Activated T-cell treated with anti-CD3 and anti-CD28 coated beads, Interleukin-2, amount 50 U/mL, for 4 hours (primary cell): ENCODE measurements around the gene IL16. TPM values are rescaled to one million over a fixed set of nuclear protein-coding genes. Genes with fewer than 3 reads are reported as not detected.
"Not testable (repeated sequence)": the region's sequence is repeated elsewhere in the genome, so short reads cannot be mapped to it uniquely, and the experiment has no call there.

Experiments used
- ATAC-seq, 2 donors: fragments of 200-7000 bp; cut with Tn5 transposase; one replicate each; pipeline ENCODE4 v1.10.0; 2021
- DNase-seq: peaks from one replicate; pipeline ENCODE4 v3.0.0-alpha.2; 2020
- H3K27me3 Mint-ChIP-seq: one replicate; pipeline ENCODE4 v1.8.0; 2021; ENCODE audit warnings: low read depth, mixed read lengths
- H3K36me3 Mint-ChIP-seq: one replicate; pipeline ENCODE4 v1.8.0; 2022; ENCODE audit warnings: mixed read lengths; ENCODE audit not compliant: insufficient read depth
- H3K4me1 Mint-ChIP-seq: one replicate; pipeline ENCODE4 v1.8.0; 2021; ENCODE audit warnings: low read depth, mixed read lengths
- H3K4me3 Mint-ChIP-seq: one replicate; pipeline ENCODE4 v1.8.0; 2021; ENCODE audit warnings: mild to moderate bottlenecking, moderate library complexity, mixed read lengths
- H3K9me3 Mint-ChIP-seq: one replicate; pipeline ENCODE4 v1.8.0; 2021; ENCODE audit warnings: mixed read lengths
- total RNA-seq, 3 donors: library from RNA; stranded (reverse); gene quantifications; one replicate each; pipeline ENCODE4 v1.2.1, GENCODE V29; 2021

IL16 gene
- total RNA-seq, 3 donors from 2014 or later, result 43.5 to 57.6 (median 45.0) TPM

GRCh38 chr15:81332326-81332725 lies 135.6 kb downstream of the IL16 start:
- ATAC-seq, result no peak
- H3K4me3 Mint-ChIP-seq, result no peak overlapping the region

GRCh38 chr15:81333363-81333762 lies 136.7 kb downstream of the IL16 start:
- DNase-seq, result no peak
- H3K9me3 Mint-ChIP-seq, result no peaks in the 10 kb centered on the region
- no peak overlapping the region for H3K4me3 Mint-ChIP-seq
- H3K4me1 Mint-ChIP-seq, result peaks cover 10% of the 10 kb centered on the region
- no peak for ATAC-seq
- no peaks in the 10 kb centered on the region for H3K36me3 Mint-ChIP-seq
- no peaks in the 10 kb centered on the region for H3K27me3 Mint-ChIP-seq

More at GRCh38 chr15:81332326-81332725, 135.6 kb downstream of the IL16 start:
- Mint-ChIP-seq H3K9me3 (no peaks in the 10 kb centered on the region), H3K4me1 (peaks cover 14% of the 10 kb centered on the region), H3K36me3 (no peaks in the 10 kb centered on the region), H3K27me3 (no peaks in the 10 kb centered on the region)
- no peak for DNase-seq

- DNase-seq, result no peak
- no peaks in the 10 kb centered on the region for H3K9me3 Mint-ChIP-seq
- H3K27me3 Mint-ChIP-seq, result no peaks in the 10 kb centered on the region
- no peak overlapping the region for H3K4me3 Mint-ChIP-seq
- peaks cover 10% of the 10 kb centered on the region for H3K4me1 Mint-ChIP-seq
- H3K36me3 Mint-ChIP-seq, result no peaks in the 10 kb centered on the region
- ATAC-seq, result no peak
These were observed 138.2 kb downstream of the IL16 start for GRCh38 chr15:81334768-81335435.

- H3K9me3 Mint-ChIP-seq, result no peaks in the 10 kb centered on the region
- no peak for DNase-seq
- no peaks in the 10 kb centered on the region for H3K36me3 Mint-ChIP-seq
- no peak for ATAC-seq
- peaks cover 9% of the 10 kb centered on the region for H3K4me1 Mint-ChIP-seq
- no peak overlapping the region for H3K4me3 Mint-ChIP-seq
- no peaks in the 10 kb centered on the region for H3K27me3 Mint-ChIP-seq
These were observed 139.0 kb downstream of the IL16 start for GRCh38 chr15:81335631-81336030.

- Mint-ChIP-seq H3K36me3 (no peaks in the 10 kb centered on the region), H3K27me3 (peaks cover 2% of the 10 kb centered on the region), H3K9me3 (no peaks in the 10 kb centered on the region), H3K4me3 (no peak overlapping the region), H3K4me1 (peaks cover 3% of the 10 kb centered on the region)
- peak in 1 of 2 donors; percentile 60 for ATAC-seq
- DNase-seq, result peak; percentile 41
These were observed 139.9 kb downstream of the IL16 start for GRCh38 chr15:81336568-81336967.

- DNase-seq (no peak), ATAC-seq (no peak)
- Mint-ChIP-seq H3K9me3 (no peaks in the 10 kb centered on the region), H3K4me1 (peaks cover 3% of the 10 kb centered on the region), H3K27me3 (peaks cover 2% of the 10 kb centered on the region), H3K4me3 (no peak overlapping the region), H3K36me3 (no peaks in the 10 kb centered on the region)
These were observed 140.6 kb downstream of the IL16 start for GRCh38 chr15:81337241-81337640.

GRCh38 chr15:81337713-81338157 lies 141.1 kb downstream of the IL16 start:
- no peak for DNase-seq
- Mint-ChIP-seq H3K4me3 (no peak overlapping the region), H3K9me3 (no peaks in the 10 kb centered on the region), H3K27me3 (peaks cover 2% of the 10 kb centered on the region), H3K36me3 (no peaks in the 10 kb centered on the region), H3K4me1 (peaks cover 3% of the 10 kb centered on the region)
- peak in 1 of 2 donors; percentile 41 for ATAC-seq

- no peak overlapping the region for H3K4me3 Mint-ChIP-seq
- peaks cover 2% of the 10 kb centered on the region for H3K27me3 Mint-ChIP-seq
- DNase-seq (no peak), ATAC-seq (no peak)
- no peaks in the 10 kb centered on the region for H3K9me3 Mint-ChIP-seq
- no peaks in the 10 kb centered on the region for H3K36me3 Mint-ChIP-seq
- H3K4me1 Mint-ChIP-seq, result peaks cover 3% of the 10 kb centered on the region
These were observed 141.7 kb downstream of the IL16 start for GRCh38 chr15:81338170-81339007.

GRCh38 chr15:81339321-81339720 lies 142.6 kb downstream of the IL16 start:
- no peak for DNase-seq

GRCh38 chr15:81339851-81340250 lies 143.2 kb downstream of the IL16 start:
- no peak for ATAC-seq
- Mint-ChIP-seq H3K4me3 (no peak overlapping the region), H3K4me1 (peaks cover 3% of the 10 kb centered on the region), H3K36me3 (no peaks in the 10 kb centered on the region), H3K9me3 (no peaks in the 10 kb centered on the region), H3K27me3 (peaks cover 2% of the 10 kb centered on the region)
- DNase-seq, result no peak

More at GRCh38 chr15:81339321-81339720, 142.6 kb downstream of the IL16 start:
- Mint-ChIP-seq H3K27me3 (peaks cover 2% of the 10 kb centered on the region), H3K36me3 (no peaks in the 10 kb centered on the region), H3K4me3 (no peak overlapping the region), H3K9me3 (no peaks in the 10 kb centered on the region), H3K4me1 (peaks cover 3% of the 10 kb centered on the region)
- ATAC-seq, result no peak

- no peak for ATAC-seq
- Mint-ChIP-seq H3K27me3 (peaks cover 4% of the 10 kb centered on the region), H3K9me3 (no peaks in the 10 kb centered on the region)
These were observed 144.7 kb downstream of the IL16 start for GRCh38 chr15:81341351-81341750.

GRCh38 chr15:81343371-81343770 lies 146.7 kb downstream of the IL16 start:
- Mint-ChIP-seq H3K9me3 (no peaks in the 10 kb centered on the region), H3K27me3 (peaks cover 4% of the 10 kb centered on the region), H3K4me3 (no peak overlapping the region), H3K4me1 (no peaks in the 10 kb centered on the region), H3K36me3 (no peaks in the 10 kb centered on the region)
- DNase-seq, result no peak
- ATAC-seq, result no peak

More at GRCh38 chr15:81341351-81341750, 144.7 kb downstream of the IL16 start:
- Mint-ChIP-seq H3K4me3 (no peak overlapping the region), H3K36me3 (no peaks in the 10 kb centered on the region), H3K4me1 (peaks cover 2% of the 10 kb centered on the region)
- no peak for DNase-seq

GRCh38 chr15:81346611-81347010 lies 149.9 kb downstream of the IL16 start:
- ATAC-seq (no peak), DNase-seq (no peak)
- H3K27me3 Mint-ChIP-seq, result peaks cover 1% of the 10 kb centered on the region
- H3K9me3 Mint-ChIP-seq, result no peaks in the 10 kb centered on the region
- no peak overlapping the region for H3K4me3 Mint-ChIP-seq
- no peaks in the 10 kb centered on the region for H3K36me3 Mint-ChIP-seq
- no peaks in the 10 kb centered on the region for H3K4me1 Mint-ChIP-seq

- DNase-seq, result no peak
- Mint-ChIP-seq H3K27me3 (peaks cover 1% of the 10 kb centered on the region), H3K36me3 (no peaks in the 10 kb centered on the region), H3K4me3 (no peak overlapping the region), H3K9me3 (no peaks in the 10 kb centered on the region), H3K4me1 (no peaks in the 10 kb centered on the region)
- ATAC-seq, result no peak
These were observed 151.2 kb downstream of the IL16 start for GRCh38 chr15:81347910-81348309.

GRCh38 chr15:81348691-81349090 lies 152.0 kb downstream of the IL16 start:
- H3K36me3 Mint-ChIP-seq, H3K27me3 Mint-ChIP-seq, DNase-seq, ATAC-seq, H3K4me3 Mint-ChIP-seq, H3K9me3 Mint-ChIP-seq, H3K4me1 Mint-ChIP-seq: not testable (repeated sequence)
